Left ventricle myocardium inferior (tissue), 1 donor: ENCODE data around the gene VAT1. TPM values are rescaled to one million over a fixed set of nuclear protein-coding genes. Genes with fewer than 3 reads are reported as not detected.

Experiments used
- DNase-seq: peaks from one replicate; pipeline ENCODE4 v3.0.0-alpha.2; 2020
- H3K27ac ChIP-seq: fragments of 200-600 bp; replicated peaks from 2 replicates; pipeline ENCODE4 v1.8.0; 2021
- H3K27me3 ChIP-seq: fragments of 200-600 bp; 2 replicates; pipeline ENCODE4 v1.8.0; 2021; ENCODE audit warnings: low read depth
- H3K36me3 ChIP-seq: fragments of 200-600 bp; 2 replicates; pipeline ENCODE4 v1.8.0; 2021
- H3K4me1 ChIP-seq: fragments of 200-600 bp; 2 replicates; pipeline ENCODE4 v1.8.0; 2021
- H3K4me3 ChIP-seq: fragments of 200-600 bp; 2 replicates; pipeline ENCODE4 v1.8.0; 2021; ENCODE audit warnings: mild to moderate bottlenecking, moderate library complexity
- H3K9me3 ChIP-seq: fragments of 200-600 bp; replicated peaks from 2 replicates; pipeline ENCODE4 v1.8.0; 2021
- intact Hi-C: fragments of 100-400 bp; cut with micrococcal nuclease; formaldehyde crosslinking; loops from one replicate; pipeline ENCODE4 v1.11.0; 2022
- total RNA-seq: library from RNA; stranded (reverse); fragmentation: NEBNext Ultra II Directional; extraction: Animal tissue kit (Norgen Biotek cat#: 25700); gene quantifications from one replicate; pipeline ENCODE4 v1.2.1, GENCODE V29; 2021
- TF ChIP-seq, protein P1 (sequence below): fragments of 200-600 bp; IDR thresholded peaks from 2 replicates; pipeline ENCODE4 v1.8.0; 2021; ENCODE audit warnings: antibody characterized with exemption, mild to moderate bottlenecking, borderline replicate concordance
- donor health status: DM: no; HTN: yes; CAD: no; lungs with severe emphysema.

The VAT1 gene
- total RNA-seq, 1 donor from 2014 or later = 68.2 TPM

DNA sequence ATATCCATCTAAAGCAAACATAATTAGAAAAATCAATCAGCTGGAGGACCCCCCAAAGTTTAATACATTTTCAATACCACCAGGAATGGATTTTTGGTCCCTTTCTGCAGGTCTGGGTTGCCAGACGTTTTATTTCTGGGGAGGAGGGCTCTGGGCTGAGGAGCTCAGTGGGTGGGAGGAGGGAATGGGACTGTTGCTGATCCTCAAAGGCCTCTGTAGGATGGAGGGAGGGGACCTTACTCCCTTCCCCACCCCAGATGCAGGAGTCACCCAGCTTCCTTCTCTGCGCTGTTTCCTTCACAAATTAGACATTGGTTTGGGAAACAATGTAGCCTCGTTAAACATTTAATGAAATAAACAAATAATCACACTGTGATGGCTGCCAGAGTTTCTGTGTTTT lies 9.5 kb upstream of the VAT1 start:
- intact Hi-C loops = no loop called here
- Histone ChIP-seq H3K4me1 (peaks cover 3% of the 10 kb centered on the region), H3K36me3 (no peaks in the 10 kb centered on the region), H3K27ac (no peak overlapping the region), H3K4me3 (no peak overlapping the region), H3K9me3 (no peaks in the 10 kb centered on the region), H3K27me3 (no peaks in the 10 kb centered on the region)
- TF ChIP-seq, protein P1, sequence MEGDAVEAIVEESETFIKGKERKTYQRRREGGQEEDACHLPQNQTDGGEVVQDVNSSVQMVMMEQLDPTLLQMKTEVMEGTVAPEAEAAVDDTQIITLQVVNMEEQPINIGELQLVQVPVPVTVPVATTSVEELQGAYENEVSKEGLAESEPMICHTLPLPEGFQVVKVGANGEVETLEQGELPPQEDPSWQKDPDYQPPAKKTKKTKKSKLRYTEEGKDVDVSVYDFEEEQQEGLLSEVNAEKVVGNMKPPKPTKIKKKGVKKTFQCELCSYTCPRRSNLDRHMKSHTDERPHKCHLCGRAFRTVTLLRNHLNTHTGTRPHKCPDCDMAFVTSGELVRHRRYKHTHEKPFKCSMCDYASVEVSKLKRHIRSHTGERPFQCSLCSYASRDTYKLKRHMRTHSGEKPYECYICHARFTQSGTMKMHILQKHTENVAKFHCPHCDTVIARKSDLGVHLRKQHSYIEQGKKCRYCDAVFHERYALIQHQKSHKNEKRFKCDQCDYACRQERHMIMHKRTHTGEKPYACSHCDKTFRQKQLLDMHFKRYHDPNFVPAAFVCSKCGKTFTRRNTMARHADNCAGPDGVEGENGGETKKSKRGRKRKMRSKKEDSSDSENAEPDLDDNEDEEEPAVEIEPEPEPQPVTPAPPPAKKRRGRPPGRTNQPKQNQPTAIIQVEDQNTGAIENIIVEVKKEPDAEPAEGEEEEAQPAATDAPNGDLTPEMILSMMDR = no peak
- no peak for DNase-seq

DNA sequence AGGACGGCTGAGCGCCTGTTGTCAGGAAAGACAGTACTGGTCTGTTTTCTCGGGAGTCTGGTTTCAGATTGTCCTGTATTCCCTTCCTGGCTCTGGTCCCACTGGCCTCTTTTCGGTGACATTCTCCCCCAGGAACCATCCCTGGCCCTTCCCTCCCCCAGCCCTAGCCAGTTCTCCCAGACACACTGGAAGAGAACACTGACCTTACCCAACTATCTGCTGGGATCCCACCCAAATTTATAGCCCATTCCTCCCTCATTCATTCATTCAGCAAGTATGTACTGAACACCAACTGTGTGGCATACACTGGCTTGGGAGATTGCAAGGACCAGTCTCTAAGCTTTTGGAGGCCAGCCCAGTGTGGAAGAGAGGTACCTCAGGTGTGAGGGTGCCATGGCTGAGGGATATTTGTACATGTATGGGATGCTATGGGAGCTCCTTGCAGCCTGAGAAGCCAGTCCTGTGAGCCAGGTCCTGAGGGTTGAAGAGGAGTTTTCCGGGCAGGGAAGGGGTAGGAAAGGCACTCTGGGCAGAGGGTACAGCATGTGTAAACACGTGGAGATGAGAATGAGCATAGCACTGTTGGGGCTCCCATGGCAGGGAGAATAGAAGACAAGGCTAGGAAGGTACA lies 8.1 kb upstream of the VAT1 start:
- no peak overlapping the region for H3K4me3 ChIP-seq
- H3K4me1 ChIP-seq = peaks cover 3% of the 10 kb centered on the region
- H3K36me3 ChIP-seq = no peaks in the 10 kb centered on the region
- TF ChIP-seq, protein P1 = no peak
- H3K9me3 ChIP-seq = no peaks in the 10 kb centered on the region
- intact Hi-C loops = no loop called here
- no peaks in the 10 kb centered on the region for H3K27me3 ChIP-seq
- H3K27ac ChIP-seq = peak overlapping the region; percentile 67
- DNase-seq = no peak

DNA sequence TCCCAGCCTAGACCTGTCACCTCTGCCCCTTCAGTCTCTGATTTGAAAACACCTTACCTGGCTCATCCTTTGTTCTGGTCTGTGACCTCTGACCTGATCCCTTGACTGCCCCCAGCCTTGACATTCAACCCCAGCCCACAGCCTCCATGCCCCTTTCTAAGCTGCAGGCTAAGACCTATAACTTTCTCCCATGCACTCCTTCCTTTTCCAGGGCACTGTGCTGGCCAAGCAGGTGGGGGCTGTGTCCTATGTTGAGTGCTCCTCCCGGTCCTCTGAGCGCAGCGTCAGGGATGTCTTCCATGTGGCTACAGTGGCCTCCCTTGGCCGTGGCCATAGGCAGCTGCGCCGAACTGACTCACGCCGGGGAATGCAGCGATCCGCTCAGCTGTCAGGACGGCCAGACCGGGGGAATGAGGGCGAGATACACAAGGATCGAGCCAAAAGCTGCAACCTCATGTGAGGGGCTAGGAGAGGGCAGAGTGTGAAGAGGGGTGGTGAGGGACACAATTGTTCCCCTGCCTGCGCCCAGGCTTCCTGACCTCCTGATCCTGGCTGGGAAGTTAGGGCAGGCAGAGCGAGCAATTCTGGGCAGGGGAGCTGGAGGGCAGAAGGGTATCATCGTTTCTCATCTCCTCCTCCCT lies 6.2 kb upstream of the VAT1 start:
- DNase-seq = no peak
- Histone ChIP-seq H3K4me1 (peaks cover 13% of the 10 kb centered on the region), H3K27ac (no peak overlapping the region), H3K9me3 (no peaks in the 10 kb centered on the region), H3K27me3 (no peaks in the 10 kb centered on the region), H3K4me3 (no peak overlapping the region), H3K36me3 (no peaks in the 10 kb centered on the region)
- TF ChIP-seq, protein P1 = no peak
- intact Hi-C loops = no loop called here

DNA sequence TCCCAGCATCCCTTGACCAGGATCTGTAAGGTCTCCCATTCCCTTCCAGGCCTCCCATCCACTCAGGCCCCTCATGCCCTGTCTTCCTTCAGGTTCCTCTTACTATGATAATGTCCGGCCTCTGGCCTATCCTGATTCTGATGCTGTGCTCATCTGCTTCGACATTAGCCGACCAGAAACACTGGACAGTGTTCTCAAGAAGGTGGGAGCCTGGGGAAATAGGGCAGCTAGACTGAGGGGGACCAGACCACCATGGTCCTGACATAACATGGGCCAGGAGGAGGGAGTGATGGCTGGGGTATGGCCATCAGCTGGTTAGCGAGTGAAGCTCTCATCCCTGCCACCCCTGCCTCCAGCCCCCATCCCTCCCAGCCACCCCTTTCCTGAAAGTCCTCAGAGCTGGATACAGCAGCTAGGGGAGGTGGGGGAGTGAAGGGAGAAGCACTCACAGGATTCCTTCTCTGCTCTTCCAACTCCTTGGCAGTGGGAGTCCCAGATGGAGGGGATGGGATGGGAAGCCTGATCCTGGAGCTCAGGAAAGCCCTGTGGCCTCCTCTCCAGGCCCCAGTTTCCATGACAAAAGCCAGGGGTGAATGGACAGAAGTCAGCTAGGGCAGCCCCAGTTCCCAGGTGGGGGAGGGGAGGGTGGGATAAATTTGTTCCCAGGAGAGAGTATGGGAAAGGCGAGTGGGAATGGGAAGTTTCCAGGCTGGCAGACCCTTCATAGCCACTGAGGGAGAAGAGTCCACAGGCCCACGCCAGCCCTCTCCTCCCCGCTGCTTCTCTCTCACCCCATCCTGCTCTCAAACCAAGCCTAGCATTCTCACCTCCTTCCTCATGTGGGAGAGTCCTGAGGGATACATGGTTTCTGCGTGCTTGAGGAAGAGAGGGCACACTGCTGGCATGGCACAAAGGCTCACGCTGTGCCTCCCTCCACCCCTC lies 5.2 kb upstream of the VAT1 start:
- intact Hi-C loops = no loop called here
- TF ChIP-seq, protein P1 = no peak

DNA sequence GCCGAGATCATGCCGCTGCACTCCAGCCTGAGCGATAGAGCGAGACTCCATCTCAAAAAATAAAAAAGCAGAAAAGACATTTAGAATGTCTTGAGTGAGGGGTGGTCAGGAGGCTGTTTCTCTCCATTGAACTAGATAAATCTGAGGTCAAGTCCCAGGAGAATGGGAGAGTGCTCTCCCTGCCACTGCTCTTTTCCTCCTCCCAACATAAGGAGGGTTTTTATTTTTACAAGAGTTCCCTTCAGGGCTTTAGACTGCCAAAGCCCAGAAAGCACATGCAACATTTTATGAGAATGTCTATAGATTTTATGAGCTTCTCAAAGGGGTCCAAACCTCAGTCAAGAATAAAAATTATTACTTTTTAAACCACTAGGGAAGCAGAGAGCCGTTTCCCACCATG lies 4.4 kb upstream of the VAT1 start:
- no peak for DNase-seq
- H3K27me3 ChIP-seq = no peaks in the 10 kb centered on the region
- H3K36me3 ChIP-seq = no peaks in the 10 kb centered on the region
- intact Hi-C loops = no loop called here
- no peak overlapping the region for H3K4me3 ChIP-seq
- TF ChIP-seq, protein P1 = no peak
- no peak overlapping the region for H3K27ac ChIP-seq
- H3K4me1 ChIP-seq = peaks cover 27% of the 10 kb centered on the region
- no peaks in the 10 kb centered on the region for H3K9me3 ChIP-seq

More for the DNA sequence above, 5.2 kb upstream of the VAT1 start:
- Histone ChIP-seq H3K36me3 (no peaks in the 10 kb centered on the region), H3K9me3 (no peaks in the 10 kb centered on the region), H3K4me3 (no peak overlapping the region), H3K27ac (no peak overlapping the region), H3K27me3 (no peaks in the 10 kb centered on the region), H3K4me1 (peaks cover 19% of the 10 kb centered on the region)
- no peak for DNase-seq
